Right lobe of liver (tissue), 6 donors: ENCODE measurements around the gene RABEP1. TPM values are rescaled to one million over a fixed set of nuclear protein-coding genes. Genes with fewer than 3 reads are reported as not detected.
A peak's percentile ranks its signal among the peaks of the same experiment; 100 is the strongest.

ENCODE experiments used
- ATAC-seq, 4 donors: fragments of 200-7000 bp; cut with Tn5 transposase; one replicate each; pipeline ENCODE4 v1.9.1; 2020; ENCODE audit warnings: mild to moderate bottlenecking in 4 of 4, moderate library complexity in 4 of 4
- DNase-seq, 3 donors: peaks; one replicate each; pipeline ENCODE4 v3.0.0-alpha.2; 2020
- H3K27ac ChIP-seq, 3 donors: fragments of 200-600 bp; one replicate each; pipeline ENCODE4 v1.8.0; 2022
- H3K27me3 ChIP-seq, 2 donors: fragments of 200-600 bp; one replicate each; pipeline ENCODE4 v1.8.0; 2022
- H3K36me3 ChIP-seq, 4 donors: fragments of 200-600 bp; sonication (generic) in 1 of 4; one replicate each; pipeline versions ENCODE4 v1.5.1 to v1.8.0; 2017 to 2022; ENCODE audit warnings: control low read depth in 1 of 4
- H3K4me1 ChIP-seq, 4 donors: fragments of 200-600 bp; sonication (generic) in 1 of 4; one replicate each; pipeline versions ENCODE4 v1.5.1 to v1.8.0; 2017 to 2022; ENCODE audit warnings: control low read depth in 1 of 4
- H3K4me3 ChIP-seq, 3 donors: fragments of 200-600 bp; one replicate each; pipeline ENCODE4 v1.8.0; 2022
- H3K9me3 ChIP-seq, 4 donors: fragments of 200-600 bp; sonication (generic) in 1 of 4; one replicate each; pipeline versions ENCODE4 v1.5.1 to v1.8.0; 2017 to 2022; ENCODE audit warnings: control low read depth in 1 of 4
- CTCF ChIP-seq, 4 donors: fragments of 200-600 bp in 3 of 4; fragments of 450-650 bp in 1 of 4; IDR thresholded peaks; one replicate each; pipeline versions ENCODE4 v1.5.1 to v1.8.0; 2016 to 2022; ENCODE audit warnings: antibody characterized with exemption in 4 of 4, mild to moderate bottlenecking in 2 of 4
- POLR2A ChIP-seq: fragments of 450-650 bp; IDR thresholded peaks from one replicate; pipeline ENCODE4 v1.6.1; 2017; ENCODE audit warnings: antibody characterized with exemption, mild to moderate bottlenecking
- WGBS: methylation state at CpG from one replicate; pipeline ENCODE4 v1.1.6; 2018; ENCODE audit warnings: low coverage, low lambda C conversion rate; ENCODE audit not compliant: insufficient coverage; ENCODE audit errors: missing lambda C conversion rate; 5-methylcytosine and 5-hydroxymethylcytosine counted together
- intact Hi-C, 2 donors: fragments of 100-400 bp; cut with DNase I; formaldehyde crosslinking; loops; one replicate each; pipeline versions ENCODE4 v1.11.2 to v1.14.1; 2022
- total RNA-seq, 6 experiments: library from RNA; depleted of rRNA in 2 of 6; stranded (reverse); fragments of >200 nt in 2 of 6; fragmentation: NEBNext Ultra II Directional in 3 of 6; extraction: Animal tissue kit (Norgen Biotek cat#: 25700) in 3 of 6; gene quantifications; one replicate each; pipeline versions ENCODE4 v1.1.0 to v1.2.4, GENCODE V29; 2016 to 2023
- donor health status: DM: no; HTN: yes; CAD: no.
- donor health status: DM: no; HTN: no; CAD: no.
- donor health status: DM: no; HTN: no; CAD: no.
- donor health status: DM: no; HTN: yes; CAD: no.
- donor health status: DM: no; HTN: yes; CAD: no.

Gene RABEP1
- total RNA-seq, 6 experiments from 2014 or later = 15.5 to 25.4 (median 21.1) TPM

GRCh38 chr17:5373112-5373511 lies 91.0 kb downstream of the RABEP1 start:
- intact Hi-C loops = no loop called here
- ATAC-seq = no peak
- no peak for DNase-seq
- no peaks in the 10 kb centered on the region for H3K27me3 ChIP-seq
- H3K27ac ChIP-seq = no peak overlapping the region
- H3K4me1 ChIP-seq = no peaks in the 10 kb centered on the region
- 77% methylated on average over 6 of the region's 6 CpGs for WGBS
- no peak for TF ChIP-seq POLR2A
- TF ChIP-seq CTCF (IDR thresholded peaks at IDR 0.05) = no peak
- no peaks in the 10 kb centered on the region for H3K9me3 ChIP-seq
- H3K4me3 ChIP-seq = no peak overlapping the region
- H3K36me3 ChIP-seq = peaks cover 0 to 59% (median 12%) of the 10 kb centered on the region in 4 donors

GRCh38 chr17:5378566-5379207 lies 96.6 kb downstream of the RABEP1 start:
- Histone ChIP-seq H3K27me3 (no peaks in the 10 kb centered on the region), H3K27ac (no peak overlapping the region), H3K4me1 (no peaks in the 10 kb centered on the region), H3K4me3 (no peak overlapping the region), H3K36me3 (peaks cover 0 to 88% (median 32%) of the 10 kb centered on the region in 4 donors), H3K9me3 (no peaks in the 10 kb centered on the region)
- 76% methylated on average over 2 of the region's 3 CpGs for WGBS
- intact Hi-C loops = no loop called here
- DNase-seq (no peak), ATAC-seq (peak in 3 of 4 donors; percentile 6 to 34 (median 19))
- no peak for TF ChIP-seq POLR2A
- no peak for TF ChIP-seq CTCF (IDR thresholded peaks at IDR 0.05)

DNA sequence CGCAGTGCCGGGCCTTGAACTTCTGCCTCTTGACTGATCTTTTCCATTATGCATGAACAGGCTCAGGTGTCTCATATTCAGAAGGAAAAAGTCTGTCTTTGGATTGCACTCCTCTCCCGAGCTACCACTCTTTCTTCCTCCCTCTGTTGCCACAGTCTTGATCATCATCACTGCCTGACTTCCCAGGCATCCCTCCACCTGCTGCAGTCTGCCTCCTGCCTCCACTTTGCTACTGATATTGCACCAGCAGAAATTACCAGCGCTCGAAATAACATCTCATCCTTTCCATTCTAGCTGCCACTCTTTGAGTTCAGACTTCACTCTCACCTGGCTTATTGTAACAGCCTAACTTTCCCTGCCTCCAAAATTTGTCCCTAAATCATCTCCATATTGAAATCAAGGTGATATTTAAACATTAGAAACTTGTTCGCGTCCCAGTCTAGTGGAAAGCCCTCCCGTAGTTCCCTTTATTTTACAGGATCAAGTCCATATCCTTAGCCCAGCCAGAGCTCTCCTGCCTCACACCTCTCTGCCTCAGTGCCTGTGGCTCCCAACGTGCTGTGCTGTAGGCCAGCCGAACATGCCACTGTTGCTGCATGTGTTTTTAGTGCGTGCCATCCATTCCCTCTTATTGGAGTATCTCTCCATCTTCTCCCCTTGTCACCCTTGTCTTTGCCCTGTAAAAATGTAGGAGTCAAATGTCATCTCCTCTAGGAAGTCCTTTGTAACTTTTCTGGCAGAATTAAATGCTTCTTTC lies 97.4 kb downstream of the RABEP1 start:
- H3K4me1 ChIP-seq = no peaks in the 10 kb centered on the region
- no peaks in the 10 kb centered on the region for H3K9me3 ChIP-seq
- WGBS = 89% methylated on average over 11 of the region's 11 CpGs
- H3K4me3 ChIP-seq = no peak overlapping the region
- no peaks in the 10 kb centered on the region for H3K27me3 ChIP-seq
- no peak for TF ChIP-seq POLR2A
- no peak for TF ChIP-seq CTCF (IDR thresholded peaks at IDR 0.05)
- DNase-seq (no peak), ATAC-seq (peak in 1 of 4 donors; percentile 15)
- intact Hi-C loops = no loop called here
- peaks cover 0 to 91% (median 39%) of the 10 kb centered on the region in 4 donors for H3K36me3 ChIP-seq
- H3K27ac ChIP-seq = no peak overlapping the region

DNA sequence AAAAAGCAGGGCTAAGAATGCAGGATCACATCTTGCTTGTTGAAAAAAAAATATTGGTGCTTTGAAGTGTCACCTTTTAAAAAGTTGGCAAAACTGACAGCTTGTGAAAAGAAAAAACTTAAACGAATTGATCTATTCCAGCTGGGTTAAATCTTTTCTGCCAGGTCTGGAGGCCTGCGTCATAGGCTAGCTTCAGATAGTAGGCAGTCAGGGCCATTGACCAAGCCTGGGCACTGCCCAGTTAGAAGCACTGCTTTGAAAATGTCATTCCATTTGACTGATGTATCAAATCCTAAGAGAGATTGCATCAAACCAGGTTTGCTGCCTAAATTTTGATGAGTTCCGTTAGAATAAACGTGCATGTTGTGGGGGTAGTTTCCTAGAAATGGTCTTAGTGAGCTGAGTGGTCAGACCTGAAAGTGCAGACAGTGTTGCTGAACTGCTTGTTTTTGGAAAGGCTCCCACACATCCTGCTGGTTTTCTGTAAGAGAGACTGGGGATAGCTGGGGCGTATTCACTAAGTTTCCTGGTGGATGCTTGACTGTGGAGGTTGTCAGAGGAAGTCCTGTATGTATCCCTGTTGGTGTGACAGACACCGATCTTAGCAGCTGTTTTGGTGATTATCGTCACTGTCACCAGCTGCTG lies 98.5 kb downstream of the RABEP1 start:
- Histone ChIP-seq H3K4me3 (no peak overlapping the region), H3K36me3 (peaks cover 0 to 97% (median 47%) of the 10 kb centered on the region in 4 donors), H3K27me3 (no peaks in the 10 kb centered on the region), H3K9me3 (no peaks in the 10 kb centered on the region), H3K4me1 (no peaks in the 10 kb centered on the region), H3K27ac (no peak overlapping the region)
- peak; percentile 17 to 44 (median 30) for ATAC-seq
- intact Hi-C loops = no loop called here
- no peak for TF ChIP-seq CTCF (IDR thresholded peaks at IDR 0.05)
- TF ChIP-seq POLR2A = no peak
- DNase-seq = no peak
- 37% methylated on average over 6 of the region's 7 CpGs for WGBS
